NCI-H446 treated with DMSO at 0.1 percent for 48 hours (cell line): ENCODE data around the gene GGTA1.
"Not testable (repeated sequence)": the region's sequence is repeated elsewhere in the genome, so short reads cannot be mapped to it uniquely, and the experiment has no call there.

Experiments
- DNase-seq: peaks from one replicate; lab custom pipeline; 2025; lab: John Stamatoyannopoulos, UW

Gene GGTA1

GRCh38 chr9:121455527-121456239 is 44.0 kb downstream of the GGTA1 start:
- DNase-seq: no peak

- no peak for DNase-seq
Measured at GRCh38 chr9:121454972-121455371, 44.7 kb downstream of the GGTA1 start.

DNA sequence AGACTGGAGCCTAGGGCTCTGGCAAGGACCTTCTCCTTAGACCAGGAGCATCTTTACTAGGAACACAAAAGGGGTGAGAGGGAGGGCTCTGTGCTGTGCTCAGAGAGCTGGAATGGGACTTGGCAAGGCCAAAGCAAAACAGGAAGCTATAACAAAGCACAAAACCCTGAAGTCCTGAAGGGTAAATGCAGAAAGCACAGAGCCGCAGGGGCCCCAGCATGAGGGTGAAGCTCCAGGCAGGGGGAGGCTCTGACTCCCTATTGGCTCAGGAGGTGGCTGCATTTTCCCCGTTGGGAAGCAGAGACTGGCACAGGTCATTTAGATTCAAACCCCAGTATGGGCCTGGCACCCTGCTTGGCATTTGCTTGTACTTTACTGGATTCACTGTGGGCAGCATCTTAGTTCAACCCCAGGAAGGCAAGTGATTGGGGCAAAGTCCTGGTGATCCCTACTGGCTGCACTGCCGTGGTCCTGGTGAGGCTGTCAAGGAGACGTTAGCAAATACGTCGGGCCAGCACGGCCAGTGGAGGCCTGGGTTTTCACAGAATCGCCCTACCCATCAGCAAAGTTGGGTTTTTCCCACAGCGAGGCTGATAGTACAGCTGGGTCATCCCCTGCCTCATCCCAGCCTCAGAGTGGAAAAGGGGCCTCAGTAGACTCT is 46.3 kb downstream of the GGTA1 start:
- DNase-seq: no peak

GRCh38 chr9:121452085-121452484 is 47.6 kb downstream of the GGTA1 start:
- DNase-seq: no peak

GRCh38 chr9:121451586-121451985 is 48.1 kb downstream of the GGTA1 start:
- no peak for DNase-seq

GRCh38 chr9:121450241-121450640 is 49.4 kb downstream of the GGTA1 start:
- DNase-seq: no peak

GRCh38 chr9:121449786-121450185 is 49.9 kb downstream of the GGTA1 start:
- DNase-seq: no peak

- DNase-seq: no peak
Measured at GRCh38 chr9:121447321-121447834, 52.3 kb downstream of the GGTA1 start.

- DNase-seq: no peak
Measured at GRCh38 chr9:121445986-121446385, 53.7 kb downstream of the GGTA1 start.

GRCh38 chr9:121443981-121444380 is 55.7 kb downstream of the GGTA1 start:
- DNase-seq: no peak

DNA sequence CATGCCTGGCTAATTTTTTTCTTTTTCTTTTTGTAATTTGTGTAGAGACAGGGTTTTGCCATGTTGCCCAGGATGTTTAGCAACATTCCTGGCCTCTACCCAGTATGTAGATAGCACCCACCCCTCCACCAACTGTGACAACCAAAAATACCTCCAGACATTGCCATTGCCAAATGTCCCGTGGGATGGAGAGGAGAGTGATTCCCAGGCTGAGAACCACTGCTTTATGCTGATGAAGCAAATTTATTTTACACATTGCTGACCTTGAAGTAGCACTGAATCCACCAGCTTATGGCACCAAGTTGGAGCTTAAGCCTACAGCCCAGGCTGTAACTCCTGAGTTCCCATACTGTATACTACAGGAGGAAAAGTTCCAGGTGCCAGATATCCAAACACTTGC is 58.5 kb downstream of the GGTA1 start:
- no peak for DNase-seq

DNA sequence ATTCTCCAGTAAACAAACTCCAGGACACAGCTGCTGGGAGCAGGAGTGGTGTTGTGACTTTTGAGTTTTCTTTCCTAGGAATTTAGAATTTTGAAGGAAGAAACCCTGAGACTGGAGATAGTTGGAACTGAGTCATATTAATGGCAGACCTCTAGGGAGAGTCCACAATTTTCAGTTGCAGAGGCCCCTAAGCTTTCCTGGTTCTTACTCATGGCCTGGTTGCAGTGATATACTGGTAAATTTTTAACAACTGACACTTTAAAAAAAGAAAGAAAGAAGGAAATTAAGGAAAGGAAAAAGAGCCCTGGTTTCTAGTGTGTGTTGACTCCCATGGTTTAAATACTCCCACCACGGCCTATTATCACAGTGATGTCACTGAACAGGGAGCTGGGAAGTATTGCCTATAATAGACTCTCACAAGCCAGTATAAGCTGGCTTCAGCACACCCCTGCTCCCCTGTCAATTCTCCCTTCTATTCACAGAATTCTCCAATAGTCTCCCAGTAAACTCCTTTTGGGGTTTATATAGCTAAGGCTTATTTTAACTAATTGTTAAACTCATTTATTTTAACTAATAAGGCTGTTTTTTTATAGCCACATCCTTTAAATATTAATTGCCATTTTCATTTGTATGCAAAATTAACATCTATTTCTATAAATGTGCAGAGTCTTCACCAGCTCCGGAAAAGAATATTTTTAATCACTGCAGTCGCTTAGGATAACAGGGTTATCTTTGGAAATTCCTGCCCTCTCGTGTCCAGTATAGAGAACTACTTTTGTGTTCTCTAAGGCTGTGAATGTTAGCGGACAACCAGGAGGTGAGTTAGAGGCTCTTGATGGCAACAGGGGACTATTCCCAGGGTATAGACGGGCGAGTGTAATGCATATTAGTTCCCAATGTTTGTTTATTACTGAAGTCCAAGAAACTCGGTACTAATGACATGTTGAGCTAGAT is 59.7 kb downstream of the GGTA1 start:
- DNase-seq: no peak

- DNase-seq: no peak
Measured at GRCh38 chr9:121439016-121439415, 60.6 kb downstream of the GGTA1 start.

- DNase-seq: no peak
Measured at GRCh38 chr9:121437891-121438290, 61.8 kb downstream of the GGTA1 start.

DNA sequence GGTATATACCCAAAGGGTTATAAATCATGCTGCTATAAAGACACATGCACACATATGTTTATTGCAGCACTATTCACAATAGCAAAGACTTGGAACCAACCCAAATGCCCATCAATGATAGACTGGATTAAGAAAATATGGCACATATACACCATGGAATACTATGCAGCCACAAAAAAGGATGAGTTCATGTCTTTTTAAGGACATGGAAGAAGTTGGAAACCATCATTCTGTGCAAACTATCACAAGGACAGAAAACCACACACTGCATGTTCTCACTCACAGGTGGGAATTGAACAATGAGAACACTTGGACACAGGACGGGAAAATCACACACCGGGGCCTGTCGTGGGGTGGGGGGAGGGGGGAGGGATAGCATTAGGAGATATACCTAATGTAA is 62.6 kb downstream of the GGTA1 start:
- not testable (repeated sequence) for DNase-seq

- DNase-seq: no peak
Measured at GRCh38 chr9:121434969-121435368, 64.7 kb downstream of the GGTA1 start.

GRCh38 chr9:121427899-121428298 is 71.7 kb downstream of the GGTA1 start:
- no peak for DNase-seq

DNA sequence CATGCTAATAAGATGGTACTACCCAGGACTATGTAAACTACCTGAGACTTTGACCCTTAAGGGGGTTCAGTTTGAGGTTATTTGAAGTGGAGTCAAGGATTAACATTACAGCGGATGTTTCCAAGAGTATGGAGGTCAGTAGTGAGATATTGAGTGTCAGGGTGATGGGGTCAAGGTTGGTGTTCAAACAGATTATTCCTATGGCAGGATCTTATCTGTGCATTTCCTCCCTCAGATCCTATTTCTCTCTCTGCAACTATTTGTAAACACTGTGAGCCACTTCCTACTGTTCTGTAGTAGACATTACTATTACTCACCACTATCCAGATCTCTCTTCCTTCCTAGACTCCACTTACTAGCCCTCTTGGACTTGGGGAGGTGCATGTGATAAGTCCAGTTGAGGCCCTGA is 75.6 kb downstream of the GGTA1 start:
- DNase-seq: no peak

DNA sequence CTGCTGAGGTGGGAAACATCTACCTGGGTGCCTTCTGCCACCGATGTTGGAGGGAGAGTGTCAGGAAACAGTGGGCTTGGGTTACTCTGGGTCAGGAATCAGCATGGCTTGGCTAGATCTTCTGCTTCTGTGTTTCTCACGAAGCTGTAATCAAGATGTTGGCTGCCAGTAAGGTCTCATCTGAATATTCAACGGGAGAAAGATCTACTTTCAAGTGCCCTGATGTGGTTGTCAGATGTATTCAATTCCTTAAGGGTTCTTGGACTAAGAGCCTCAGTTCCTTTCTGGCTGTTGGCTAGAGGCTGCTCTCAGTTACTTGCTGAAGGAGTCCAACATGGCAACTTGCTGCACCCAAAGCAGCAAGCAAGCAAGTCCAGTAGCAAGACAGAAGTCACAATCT is 87.7 kb downstream of the GGTA1 start:
- no peak for DNase-seq

DNA sequence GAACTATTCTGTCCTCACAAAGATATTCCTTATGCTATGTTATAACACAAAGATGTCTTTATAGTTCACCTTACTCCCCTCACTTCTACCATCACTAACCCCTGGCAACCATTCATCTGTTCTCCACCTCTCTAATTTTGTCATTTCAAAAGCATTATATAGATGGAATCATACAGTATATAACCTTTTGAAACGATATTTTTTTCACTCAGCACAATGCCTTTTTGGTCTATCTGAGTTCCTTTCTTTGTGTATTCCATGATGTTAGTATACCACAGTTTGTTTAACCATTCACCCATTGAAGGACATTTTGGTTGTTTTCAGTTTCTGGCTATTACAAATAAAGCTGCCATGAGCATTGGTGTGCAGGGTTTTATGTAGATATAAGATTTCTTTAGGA is 93.7 kb downstream of the GGTA1 start:
- no peak for DNase-seq
